Transverse colon (tissue), 4 donors: ENCODE results near the gene DRC7. TPM values are rescaled to one million over a fixed set of nuclear protein-coding genes. Genes with fewer than 3 reads are reported as not detected.

ENCODE experiments used
- DNase-seq: peaks from one replicate; pipeline ENCODE4 v3.0.0-alpha.2; 2019
- H3K27ac ChIP-seq, 4 donors: fragments of 200-600 bp; sonication (generic); 2 replicates each; pipeline ENCODE4 v1.5.1; 2016 to 2018; ENCODE audit warnings: inconsistent platforms in 4 of 4
- H3K27me3 ChIP-seq: fragments of 200-600 bp; sonication (generic); 2 replicates; pipeline ENCODE4 v1.5.1; 2017; ENCODE audit warnings: inconsistent platforms
- H3K36me3 ChIP-seq, 4 donors: fragments of 200-600 bp; sonication (generic); 2 replicates each; pipeline ENCODE4 v1.5.1; 2017 to 2019; ENCODE audit warnings: inconsistent platforms in 4 of 4
- H3K4me1 ChIP-seq, 4 donors: fragments of 200-600 bp; sonication (generic); 2 replicates each; pipeline ENCODE4 v1.5.1; 2017 to 2020; ENCODE audit warnings: inconsistent platforms in 4 of 4
- H3K4me3 ChIP-seq, 4 donors: fragments of 200-600 bp; sonication (generic); 1 replicate in 1 of 4; 2 replicates in 3 of 4; pipeline versions ENCODE4 v1.5.1 to v1.6.1; 2017 to 2019; ENCODE audit warnings: inconsistent platforms in 4 of 4
- H3K9me3 ChIP-seq, 2 donors: fragments of 200-600 bp; sonication (generic); 2 replicates each; pipeline ENCODE4 v1.5.1; 2017 to 2019; ENCODE audit warnings: inconsistent platforms in 2 of 2
- CTCF ChIP-seq, 5 experiments: fragments of 200-600 bp in 3 of 5; fragments of 450-650 bp in 2 of 5; sonication (generic) in 3 of 5; IDR thresholded peaks; 1 replicate in 2 of 5; 2 replicates in 3 of 5; pipeline ENCODE4 v1.5.1; 2016 to 2017; ENCODE audit warnings: antibody characterized with exemption in 5 of 5, inconsistent platforms in 3 of 5, mild to moderate bottlenecking in 2 of 5, moderate library complexity in 1 of 5
- EP300 ChIP-seq: sonication (generic); formaldehyde crosslinking; IDR thresholded peaks from one replicate; pipeline ENCODE4 v1.6.1; 2017; ENCODE audit warnings: antibody characterized with exemption, low read depth
- POLR2A ChIP-seq: fragments of 450-650 bp; IDR thresholded peaks from one replicate; pipeline ENCODE4 v1.6.1; 2016; ENCODE audit warnings: antibody characterized with exemption, mild to moderate bottlenecking, moderate library complexity
- POLR2AphosphoS5 ChIP-seq, 3 donors: sonication (generic); formaldehyde crosslinking; IDR thresholded peaks; one replicate each; pipeline ENCODE4 v1.6.1; 2016; ENCODE audit warnings: antibody characterized with exemption in 3 of 3
- WGBS, 2 donors: methylation state at CpG; one replicate each; pipeline ENCODE4 v1.1.5; 2018; ENCODE audit warnings: low coverage in 1 of 2; 5-methylcytosine and 5-hydroxymethylcytosine counted together
- in situ Hi-C, 4 donors: fragments of 200-750 bp; cut with MboI; loops; one replicate each; pipeline versions ENCODE4 v1.15.0 to v1.15.1; 2017; ENCODE audit warnings: low sequenced_read_pairs in 3 of 4, low pct_ligation_motif_present in 1 of 4, low pct_unique_long_range_greater_than_20kb in 1 of 4
- intact Hi-C: fragments of 100-400 bp; cut with DNase I; formaldehyde crosslinking; loops from one replicate; pipeline ENCODE4 v1.15.1; 2023; ENCODE audit warnings: low total_unique reads
- total RNA-seq, 4 donors: library from RNA; depleted of rRNA; stranded (reverse); fragments of >200 nt; gene quantifications; one replicate each; pipeline ENCODE4 v1.1.0, GENCODE V29; 2016

Gene DRC7
- total RNA-seq, 4 donors from 2014 or later: not detected

- in situ Hi-C loops: no loop called here
- H3K27ac ChIP-seq: no peak overlapping the region
- H3K27me3 ChIP-seq: no peaks in the 10 kb centered on the region
- no peaks in the 10 kb centered on the region for H3K36me3 ChIP-seq
- no peak for DNase-seq
- no peak overlapping the region for H3K4me3 ChIP-seq
- intact Hi-C loops: no loop called here
- no peaks in the 10 kb centered on the region for H3K4me1 ChIP-seq
- TF ChIP-seq CTCF (IDR thresholded peaks at IDR 0.05) (no peak), EP300 (no peak), POLR2AphosphoS5 (IDR thresholded peaks at IDR 0.05) (no peak), POLR2A (no peak)
- H3K9me3 ChIP-seq: no peaks in the 10 kb centered on the region
- 80 to 88% methylated on average over 2 to 11 of the region's 11 CpGs for WGBS, 2 donors
These were observed 33.7 kb upstream of the DRC7 start for GRCh38 chr16:57660715-57661463.

- Histone ChIP-seq H3K4me3 (no peak overlapping the region), H3K27me3 (no peaks in the 10 kb centered on the region), H3K4me1 (no peaks in the 10 kb centered on the region), H3K36me3 (no peaks in the 10 kb centered on the region), H3K9me3 (no peaks in the 10 kb centered on the region), H3K27ac (no peak overlapping the region)
- WGBS, 2 donors: 55 to 91% methylated on average over 1 to 7 of the region's 7 CpGs
- DNase-seq: no peak
- TF ChIP-seq EP300: no peak
- TF ChIP-seq POLR2A: no peak
- TF ChIP-seq POLR2AphosphoS5 (IDR thresholded peaks at IDR 0.05): no peak
- no peak for TF ChIP-seq CTCF (IDR thresholded peaks at IDR 0.05)
- intact Hi-C loops (no loop called here), in situ Hi-C loops (no loop called here)
These were observed 33.1 kb upstream of the DRC7 start for GRCh38 chr16:57661510-57661909.

GRCh38 chr16:57661936-57662906 is 32.4 kb upstream of the DRC7 start:
- H3K4me3 ChIP-seq: no peak overlapping the region
- TF ChIP-seq POLR2AphosphoS5 (IDR thresholded peaks at IDR 0.05) (no peak), EP300 (no peak), POLR2A (no peak), CTCF (IDR thresholded peaks at IDR 0.05) (no peak)
- in situ Hi-C loops: no loop called here
- intact Hi-C loops: no loop called here
- H3K9me3 ChIP-seq: no peaks in the 10 kb centered on the region
- 73 to 89% methylated on average over 3 to 20 of the region's 20 CpGs for WGBS, 2 donors
- H3K4me1 ChIP-seq: no peaks in the 10 kb centered on the region
- no peaks in the 10 kb centered on the region for H3K27me3 ChIP-seq
- no peak for DNase-seq
- H3K36me3 ChIP-seq: no peaks in the 10 kb centered on the region
- H3K27ac ChIP-seq: no peak overlapping the region

- DNase-seq: no peak
- Histone ChIP-seq H3K27ac (no peak overlapping the region), H3K27me3 (no peaks in the 10 kb centered on the region), H3K9me3 (no peaks in the 10 kb centered on the region), H3K4me1 (no peaks in the 10 kb centered on the region), H3K36me3 (no peaks in the 10 kb centered on the region), H3K4me3 (no peak overlapping the region)
- in situ Hi-C loops: no loop called here
- intact Hi-C loops: no loop called here
- no peak for TF ChIP-seq POLR2A
- TF ChIP-seq POLR2AphosphoS5 (IDR thresholded peaks at IDR 0.05): no peak
- no peak for TF ChIP-seq EP300
- no peak for TF ChIP-seq CTCF (IDR thresholded peaks at IDR 0.05)
- 92% methylated on average over 20 of the region's 21 CpGs; no CpG with 5 or more reads in 1 of the 2 donors for WGBS, 2 donors
These were observed 31.2 kb upstream of the DRC7 start for GRCh38 chr16:57663436-57663835.
